Tibial nerve (tissue), 3 donors: ENCODE measurements around the gene NAMPT.

Experiments
- POLR2A ChIP-seq, 2 donors: fragments of 450-650 bp; IDR thresholded peaks; one replicate each; pipeline ENCODE4 v1.6.1; 2017; ENCODE audit warnings: antibody characterized with exemption in 2 of 2, mild to moderate bottlenecking in 2 of 2, moderate library complexity in 2 of 2
- TF ChIP-seq, protein P1 (sequence below), 5 experiments: fragments of 200-600 bp in 3 of 5; fragments of 450-650 bp in 2 of 5; sonication (generic) in 3 of 5; IDR thresholded peaks; one replicate each; pipeline ENCODE4 v1.5.1; 2016 to 2019; ENCODE audit warnings: antibody characterized with exemption in 5 of 5, mild to moderate bottlenecking in 3 of 5, moderate library complexity in 2 of 5

DNA sequence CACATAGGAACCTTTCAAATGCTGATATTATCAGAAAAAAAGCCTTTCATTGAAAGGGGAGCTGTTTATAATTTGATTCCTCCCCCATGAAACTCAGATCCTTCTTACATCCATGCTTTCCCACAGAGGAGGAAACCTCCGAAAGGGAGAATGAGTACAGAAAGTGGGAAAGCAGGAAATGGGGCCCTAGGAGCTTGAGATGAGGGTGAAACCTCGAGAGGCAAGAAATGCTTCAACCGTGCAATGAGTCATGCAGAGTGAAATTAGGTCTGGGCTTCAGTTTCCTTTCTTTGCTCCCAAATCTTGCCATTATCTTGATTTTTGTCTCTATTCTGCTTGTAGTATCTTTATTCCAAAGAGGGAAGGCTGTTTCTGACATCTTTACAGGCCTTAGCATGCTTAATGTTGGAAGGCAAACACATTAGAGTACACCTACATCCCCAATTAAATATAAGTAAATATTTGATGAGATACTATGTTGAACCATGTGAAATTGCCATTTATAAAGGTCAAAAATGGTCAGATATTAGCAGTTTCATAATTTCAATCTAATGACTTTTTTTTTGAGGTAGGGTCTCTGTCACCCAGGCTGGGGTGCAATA lies 79.1 kb downstream of the NAMPT start:
- TF ChIP-seq, protein P1, sequence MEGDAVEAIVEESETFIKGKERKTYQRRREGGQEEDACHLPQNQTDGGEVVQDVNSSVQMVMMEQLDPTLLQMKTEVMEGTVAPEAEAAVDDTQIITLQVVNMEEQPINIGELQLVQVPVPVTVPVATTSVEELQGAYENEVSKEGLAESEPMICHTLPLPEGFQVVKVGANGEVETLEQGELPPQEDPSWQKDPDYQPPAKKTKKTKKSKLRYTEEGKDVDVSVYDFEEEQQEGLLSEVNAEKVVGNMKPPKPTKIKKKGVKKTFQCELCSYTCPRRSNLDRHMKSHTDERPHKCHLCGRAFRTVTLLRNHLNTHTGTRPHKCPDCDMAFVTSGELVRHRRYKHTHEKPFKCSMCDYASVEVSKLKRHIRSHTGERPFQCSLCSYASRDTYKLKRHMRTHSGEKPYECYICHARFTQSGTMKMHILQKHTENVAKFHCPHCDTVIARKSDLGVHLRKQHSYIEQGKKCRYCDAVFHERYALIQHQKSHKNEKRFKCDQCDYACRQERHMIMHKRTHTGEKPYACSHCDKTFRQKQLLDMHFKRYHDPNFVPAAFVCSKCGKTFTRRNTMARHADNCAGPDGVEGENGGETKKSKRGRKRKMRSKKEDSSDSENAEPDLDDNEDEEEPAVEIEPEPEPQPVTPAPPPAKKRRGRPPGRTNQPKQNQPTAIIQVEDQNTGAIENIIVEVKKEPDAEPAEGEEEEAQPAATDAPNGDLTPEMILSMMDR (IDR thresholded peaks at IDR 0.05) = no peak
- no peak for TF ChIP-seq POLR2A (IDR thresholded peaks at IDR 0.05)
